Putamen (tissue), 1 donor: ENCODE data around the gene DXO.
"Not testable (repeated sequence)": the region's sequence is repeated elsewhere in the genome, so short reads cannot be mapped to it uniquely, and the experiment has no call there.

Experiments used
- DNase-seq: peaks from one replicate; pipeline ENCODE4 v3.0.0-alpha.2; 2016; ENCODE audit warnings: low spot score

Gene DXO

GRCh38 chr6:31980195-31980876 lies 8.4 kb upstream of the DXO start:
- not testable (repeated sequence) for DNase-seq

GRCh38 chr6:31979238-31979898 lies 7.4 kb upstream of the DXO start:
- DNase-seq, result no peak

- DNase-seq, result no peak
Measured at GRCh38 chr6:31978831-31979230, 6.9 kb upstream of the DXO start.

GRCh38 chr6:31977816-31978431 lies 6.0 kb upstream of the DXO start:
- DNase-seq, result no peak

GRCh38 chr6:31976065-31976464 lies 4.1 kb upstream of the DXO start:
- not testable (repeated sequence) for DNase-seq

GRCh38 chr6:31972709-31973350 lies 892 bp upstream of the DXO start:
- DNase-seq, result no peak

- DNase-seq, result no peak
Measured at GRCh38 chr6:31971279-31971992, 502 bp downstream of the DXO start.

- DNase-seq, result no peak
Measured at GRCh38 chr6:31970604-31971271, 1.2 kb downstream of the DXO start.

- no peak for DNase-seq
Measured at GRCh38 chr6:31969712-31970603, 2.0 kb downstream of the DXO start.

GRCh38 chr6:31968791-31969711 lies 2.9 kb downstream of the DXO start:
- no peak for DNase-seq

- DNase-seq, result no peak
Measured at GRCh38 chr6:31968326-31968725, 3.6 kb downstream of the DXO start.

- no peak for DNase-seq
Measured at GRCh38 chr6:31967926-31968320, 4.0 kb downstream of the DXO start.

- DNase-seq, result no peak
Measured at GRCh38 chr6:31966997-31967925, 4.7 kb downstream of the DXO start.

- DNase-seq, result no peak
Measured at GRCh38 chr6:31966506-31966905, 5.4 kb downstream of the DXO start.

GRCh38 chr6:31965700-31966099 lies 6.2 kb downstream of the DXO start:
- DNase-seq, result no peak

GRCh38 chr6:31963921-31964320 lies 8.0 kb downstream of the DXO start:
- DNase-seq, result no peak

- DNase-seq, result no peak
Measured at GRCh38 chr6:31961616-31962015, 10.3 kb downstream of the DXO start.
